HEK293T (cell line): Measurements from ENCODE around the gene SPAM1.

ENCODE experiments used
- BHLHE40 ChIP-seq: fragments of 450-650 bp; IDR thresholded peaks from 2 replicates; pipeline ENCODE4 v1.6.1; 2016; ENCODE audit warnings: mild to moderate bottlenecking, moderate library complexity, borderline replicate concordance
- CTBP1 ChIP-seq: fragments of 450-650 bp; IDR thresholded peaks from 2 replicates; pipeline ENCODE4 v1.6.1; 2016; ENCODE audit warnings: borderline replicate concordance
- ELF4 ChIP-seq: fragments of 450-650 bp; IDR thresholded peaks from 2 replicates; pipeline ENCODE4 v1.6.1; 2017; ENCODE audit warnings: antibody characterized with exemption
- FOXA1 ChIP-seq: fragments of 450-650 bp; IDR thresholded peaks from 2 replicates; pipeline ENCODE4 v1.6.1; 2016; ENCODE audit warnings: mild to moderate bottlenecking
- FOXK2 ChIP-seq: fragments of 450-650 bp; IDR thresholded peaks from 2 replicates; pipeline ENCODE4 v1.6.1; 2016; ENCODE audit warnings: mild to moderate bottlenecking
- FOXM1 ChIP-seq: fragments of 450-650 bp; IDR thresholded peaks from 2 replicates; pipeline ENCODE4 v1.6.1; 2017; ENCODE audit warnings: mild to moderate bottlenecking, borderline replicate concordance
- HDGF ChIP-seq: fragments of 450-650 bp; IDR thresholded peaks from 2 replicates; pipeline ENCODE4 v1.6.1; 2017; ENCODE audit warnings: antibody characterized with exemption, borderline replicate concordance
- L3MBTL2 ChIP-seq: fragments of 450-650 bp; conservative IDR thresholded peaks from 2 replicates; pipeline ENCODE4 v1.6.1; 2016; ENCODE audit warnings: mild to moderate bottlenecking
- LEF1 ChIP-seq: fragments of 450-650 bp; IDR thresholded peaks from 2 replicates; pipeline ENCODE4 v1.6.1; 2017; ENCODE audit warnings: mild to moderate bottlenecking, borderline replicate concordance
- NFRKB ChIP-seq: fragments of 450-650 bp; IDR thresholded peaks from 2 replicates; pipeline ENCODE4 v1.6.1; 2016; ENCODE audit warnings: mild to moderate bottlenecking, moderate library complexity
- SP1 ChIP-seq: fragments of 450-650 bp; IDR thresholded peaks from 2 replicates; pipeline ENCODE4 v1.6.1; 2017
- SUZ12 ChIP-seq: fragments of 450-650 bp; IDR thresholded peaks from 2 replicates; pipeline ENCODE4 v1.6.1; 2016; ENCODE audit warnings: mild to moderate bottlenecking
- TARDBP ChIP-seq: fragments of 450-650 bp; IDR thresholded peaks from 2 replicates; pipeline ENCODE4 v1.6.1; 2016
- ZNF384 ChIP-seq: fragments of 450-650 bp; IDR thresholded peaks from 2 replicates; pipeline ENCODE4 v1.6.1; 2016

GRCh38 chr7:123941391-123942180, 16.5 kb downstream of the SPAM1 start:
- no peak for TF ChIP-seq FOXA1
- no peak for TF ChIP-seq ELF4
- no peak for TF ChIP-seq HDGF
- TF ChIP-seq SP1: no peak
- no peak for TF ChIP-seq LEF1
- TF ChIP-seq L3MBTL2: no peak
- no peak for TF ChIP-seq ZNF384
- no peak for TF ChIP-seq BHLHE40
- TF ChIP-seq FOXK2: no peak
- TF ChIP-seq NFRKB: no peak
- TF ChIP-seq TARDBP: no peak
- TF ChIP-seq SUZ12: no peak
- no peak for TF ChIP-seq CTBP1
- TF ChIP-seq FOXM1: no peak
